ENCODE measurements around the gene MYOD1.

GRCh38 chr11:17767301-17767885 lies 48.0 kb downstream of the MYOD1 start:
- no peak for TF ChIP-seq CTCF (IDR thresholded peaks at IDR 0.05)
- TF ChIP-seq POLR2A (IDR thresholded peaks at IDR 0.05) = no peak

Measured in transverse colon (tissue), 3 donors.